Measurements from ENCODE around the gene SSBP4. TPM values are rescaled to one million over a fixed set of nuclear protein-coding genes. Genes with fewer than 3 reads are reported as not detected.

Gene SSBP4
- total RNA-seq, 3 donors from 2014 or later: 31.2 to 48.6 (median 41.1) TPM

DNA sequence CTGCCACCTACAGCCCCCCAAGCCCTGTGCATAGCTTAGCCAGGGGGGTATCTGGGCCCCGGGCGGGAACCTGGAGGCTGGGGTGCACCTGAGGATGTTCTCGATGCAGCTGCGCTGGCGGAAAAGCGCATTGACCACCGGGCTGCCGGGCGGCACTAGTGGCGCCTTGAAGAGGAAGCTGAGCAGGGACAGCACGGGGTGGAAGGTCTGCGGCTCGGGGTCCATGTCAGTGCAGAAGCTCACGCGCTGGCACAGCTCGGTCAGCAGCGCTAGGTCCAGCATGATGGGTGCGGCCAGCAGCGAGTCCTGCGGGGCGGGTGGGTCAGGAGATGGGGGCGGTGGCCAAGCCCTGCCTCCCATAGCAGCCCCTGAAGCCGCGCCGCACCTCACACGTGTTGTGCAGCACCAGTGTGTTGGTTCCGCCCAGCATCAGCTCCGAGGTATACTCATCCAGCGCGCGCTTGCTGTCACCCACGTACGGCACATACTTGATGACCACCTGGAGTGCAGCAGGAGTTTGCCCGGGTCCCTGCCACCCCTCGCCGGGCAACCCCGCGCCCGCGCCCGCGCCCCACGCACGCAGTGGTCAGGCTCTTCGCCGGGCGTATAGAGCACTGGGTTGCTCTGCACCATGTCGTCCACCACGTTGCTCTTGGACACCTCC, 16.1 kb downstream of the SSBP4 start:
- no peaks in the 10 kb centered on the region for H3K9me3 ChIP-seq
- intact Hi-C loops (cut with DNase I, micrococcal nuclease): no loop called here
- H3K4me3 ChIP-seq: no peak overlapping the region
- peaks cover 20% of the 10 kb centered on the region for H3K4me1 ChIP-seq (ENCODE audit: low read depth)
- no peaks in the 10 kb centered on the region for H3K36me3 ChIP-seq (ENCODE audit: low read depth)
- no peak for ATAC-seq
- peak in 2 of 3 donors; percentile 44 to 69 for DNase-seq
- TF ChIP-seq, protein P1, sequence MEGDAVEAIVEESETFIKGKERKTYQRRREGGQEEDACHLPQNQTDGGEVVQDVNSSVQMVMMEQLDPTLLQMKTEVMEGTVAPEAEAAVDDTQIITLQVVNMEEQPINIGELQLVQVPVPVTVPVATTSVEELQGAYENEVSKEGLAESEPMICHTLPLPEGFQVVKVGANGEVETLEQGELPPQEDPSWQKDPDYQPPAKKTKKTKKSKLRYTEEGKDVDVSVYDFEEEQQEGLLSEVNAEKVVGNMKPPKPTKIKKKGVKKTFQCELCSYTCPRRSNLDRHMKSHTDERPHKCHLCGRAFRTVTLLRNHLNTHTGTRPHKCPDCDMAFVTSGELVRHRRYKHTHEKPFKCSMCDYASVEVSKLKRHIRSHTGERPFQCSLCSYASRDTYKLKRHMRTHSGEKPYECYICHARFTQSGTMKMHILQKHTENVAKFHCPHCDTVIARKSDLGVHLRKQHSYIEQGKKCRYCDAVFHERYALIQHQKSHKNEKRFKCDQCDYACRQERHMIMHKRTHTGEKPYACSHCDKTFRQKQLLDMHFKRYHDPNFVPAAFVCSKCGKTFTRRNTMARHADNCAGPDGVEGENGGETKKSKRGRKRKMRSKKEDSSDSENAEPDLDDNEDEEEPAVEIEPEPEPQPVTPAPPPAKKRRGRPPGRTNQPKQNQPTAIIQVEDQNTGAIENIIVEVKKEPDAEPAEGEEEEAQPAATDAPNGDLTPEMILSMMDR (IDR thresholded peaks at IDR 0.05): no peak

DNA sequence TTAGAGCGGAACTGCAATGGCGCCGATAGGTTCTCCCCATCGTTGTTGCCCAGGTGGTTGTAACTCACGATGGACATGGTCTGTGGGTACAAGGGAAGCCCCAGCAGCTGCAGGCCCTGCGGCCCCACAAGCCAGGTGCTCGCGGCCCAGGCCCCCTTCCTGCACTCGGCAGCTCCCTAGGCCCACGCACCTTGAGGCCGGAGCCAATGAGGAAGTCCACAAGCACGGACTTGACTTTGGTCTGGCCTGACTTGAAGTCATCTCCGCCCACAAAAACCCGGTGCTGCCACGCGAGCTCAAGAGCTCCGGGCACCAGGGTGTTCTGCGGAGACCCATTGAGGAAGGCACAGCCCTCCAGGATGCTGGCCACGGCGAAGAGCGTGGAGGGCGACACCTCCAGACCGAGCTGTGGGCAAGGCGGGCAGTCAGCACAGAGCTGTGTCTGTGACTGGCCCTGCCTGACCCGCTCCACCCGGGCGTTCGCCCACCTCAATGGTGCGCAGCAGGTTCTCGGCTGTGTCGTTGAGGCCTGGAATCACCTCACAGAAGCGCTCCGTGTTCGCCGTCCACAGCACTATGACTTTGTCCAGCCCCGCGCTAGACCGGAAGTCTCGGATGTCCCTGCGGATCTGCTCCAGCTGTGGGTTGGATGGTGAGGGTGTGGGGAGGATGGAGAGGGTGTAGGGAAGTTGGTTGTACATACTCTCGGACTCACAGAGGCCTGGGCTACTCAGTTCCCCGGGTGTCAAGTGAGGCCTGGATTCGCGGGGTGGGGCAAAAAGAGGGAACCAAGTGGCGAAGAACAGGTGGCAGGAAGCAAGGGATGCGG, 16.9 kb downstream of the SSBP4 start:
- Histone ChIP-seq H3K4me1 (ENCODE audit: low read depth) (peaks cover 20% of the 10 kb centered on the region), H3K36me3 (ENCODE audit: low read depth) (no peaks in the 10 kb centered on the region), H3K9me3 (no peaks in the 10 kb centered on the region), H3K4me3 (no peak overlapping the region)
- DNase-seq (peak in 1 of 3 donors; percentile 41), ATAC-seq (no peak)
- intact Hi-C loops (cut with DNase I, micrococcal nuclease): no loop called here
- TF ChIP-seq, protein P1 (IDR thresholded peaks at IDR 0.05): no peak

DNA sequence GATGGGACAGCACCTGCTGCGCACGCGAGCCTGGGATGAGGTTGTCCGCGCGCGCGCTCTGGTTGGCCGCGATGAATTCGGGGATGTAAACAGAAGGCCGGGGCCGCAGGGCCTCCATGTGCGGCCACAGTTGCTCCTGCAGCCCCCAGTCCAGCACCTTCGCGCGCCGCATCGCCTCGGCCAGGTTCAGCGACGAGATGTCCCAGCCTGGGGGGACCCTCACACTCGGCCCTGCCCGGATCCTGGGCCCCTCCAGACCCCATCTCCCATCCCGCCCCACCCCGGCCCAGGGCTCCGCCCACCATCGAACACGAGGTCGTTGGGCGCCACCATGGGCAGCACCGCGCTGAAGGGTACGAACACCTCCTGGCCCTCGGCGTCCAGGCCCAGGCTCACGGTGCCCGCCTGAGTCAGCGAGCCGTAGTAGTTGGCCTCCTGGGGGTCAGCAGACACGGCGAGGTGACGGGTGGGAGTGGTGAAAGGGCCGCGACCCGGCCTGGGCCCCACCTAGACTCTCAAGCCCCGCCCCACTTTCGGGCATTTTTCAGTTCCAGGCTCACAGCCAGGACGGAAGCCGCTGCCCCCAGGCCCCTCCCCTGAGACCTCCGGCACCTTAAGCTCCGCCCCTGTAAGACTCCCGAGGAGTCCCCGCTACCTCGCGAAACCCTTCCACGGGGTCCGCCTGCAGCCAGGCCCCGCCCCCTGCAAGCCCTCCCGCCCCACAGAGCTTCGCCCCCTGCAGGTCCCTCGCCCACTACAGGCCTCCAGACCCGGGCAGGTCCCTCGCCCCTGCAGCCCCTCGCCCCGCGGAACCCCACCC, 17.7 kb downstream of the SSBP4 start:
- TF ChIP-seq, protein P1 (IDR thresholded peaks at IDR 0.05): no peak
- intact Hi-C loops (cut with DNase I, micrococcal nuclease): no loop called here
- DNase-seq (peak; percentile 81 to 90 (median 85)), ATAC-seq (peak; percentile 60)
- H3K4me3 ChIP-seq: no peak overlapping the region
- no peaks in the 10 kb centered on the region for H3K36me3 ChIP-seq (ENCODE audit: low read depth)
- H3K4me1 ChIP-seq (ENCODE audit: low read depth): peaks cover 20% of the 10 kb centered on the region
- no peaks in the 10 kb centered on the region for H3K9me3 ChIP-seq

DNA sequence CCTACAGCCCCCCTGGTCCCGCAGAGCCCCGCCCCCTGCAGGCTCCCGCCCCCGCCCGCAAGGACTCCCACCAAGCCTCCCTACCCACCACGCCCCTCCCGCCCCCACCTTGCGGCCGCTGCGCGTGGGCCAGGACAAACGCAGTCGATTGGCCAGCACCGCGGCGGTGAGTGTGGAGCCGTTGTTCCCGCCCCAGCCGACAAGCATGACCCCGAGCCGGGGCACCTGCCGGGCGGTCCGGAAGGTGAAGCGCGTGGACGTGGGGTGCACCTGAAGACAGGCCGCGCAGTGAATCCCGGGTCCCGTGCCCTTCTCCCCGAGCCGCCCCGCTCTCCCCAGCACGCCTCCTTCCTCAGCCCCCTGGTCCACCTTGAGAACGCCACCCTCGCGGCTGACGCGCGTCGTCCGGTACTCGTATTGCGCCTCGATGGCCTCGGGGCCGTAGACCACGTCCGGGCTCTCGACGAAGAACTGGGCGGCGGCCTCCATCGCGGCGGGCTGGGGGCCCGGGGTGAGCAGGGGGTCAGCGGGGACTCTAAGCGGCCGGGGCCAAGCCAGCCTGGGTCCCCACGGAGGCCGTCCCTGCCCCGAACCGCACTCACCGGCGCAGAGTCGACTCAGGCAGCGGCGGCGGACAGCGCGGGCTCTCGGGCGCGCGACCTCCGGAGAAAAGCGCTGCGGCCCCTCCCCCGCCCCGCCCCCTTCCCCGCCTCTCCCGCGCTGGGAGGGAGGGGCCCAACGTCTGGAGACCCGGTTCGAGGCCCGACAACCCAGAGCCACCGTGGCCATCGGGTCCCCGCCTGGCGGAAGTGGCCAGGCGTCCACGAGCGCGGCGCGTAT, 18.5 kb downstream of the SSBP4 start, which contains the start of gene ISYNA1:
ISYNA1 (minus strand) TSS at position 643 of the 840 bp plus-strand sequence; CDS start at position 489, 154 bp downstream.
- ATAC-seq (peak; percentile 32), DNase-seq (peak; percentile 55 to 79 (median 73))
- no peak within 1 kb of the TSS for H3K4me3 ChIP-seq
- H3K9me3 ChIP-seq: no peaks in the 10 kb centered on the region
- peaks cover 18% of the 10 kb centered on the region for H3K4me1 ChIP-seq (ENCODE audit: low read depth)
- intact Hi-C loops (cut with DNase I, micrococcal nuclease): no loop called here
- H3K36me3 ChIP-seq (ENCODE audit: low read depth): no peaks in the 10 kb centered on the region
- TF ChIP-seq, protein P1 (IDR thresholded peaks at IDR 0.05): no peak

All from mucosa of descending colon (tissue), 3 donors.